GM12892 (cell line): Measurements from ENCODE around the gene BLOC1S5.

Experiments used
- POLR2A ChIP-seq: IDR thresholded peaks from 2 replicates; pipeline ENCODE4 v1.6.1; 2011; ENCODE audit warnings: low read depth, low read length, control low read depth
- POLR2AphosphoS5 ChIP-seq: IDR thresholded peaks from 2 replicates; pipeline ENCODE4 v1.6.1; 2011; ENCODE audit warnings: low read depth, low read length, control low read depth
- TAF1 ChIP-seq: IDR thresholded peaks from 2 replicates; pipeline ENCODE4 v1.6.1; 2011; ENCODE audit warnings: low read depth, mild to moderate bottlenecking, control low read depth, low read length, borderline replicate concordance

GRCh38 chr6:8079126-8079525 lies 14.9 kb upstream of the BLOC1S5 start:
- no peak for TF ChIP-seq POLR2AphosphoS5
- no peak for TF ChIP-seq POLR2A
- TF ChIP-seq TAF1: no peak
